ENCODE data around the gene CILP.

Gene CILP

DNA sequence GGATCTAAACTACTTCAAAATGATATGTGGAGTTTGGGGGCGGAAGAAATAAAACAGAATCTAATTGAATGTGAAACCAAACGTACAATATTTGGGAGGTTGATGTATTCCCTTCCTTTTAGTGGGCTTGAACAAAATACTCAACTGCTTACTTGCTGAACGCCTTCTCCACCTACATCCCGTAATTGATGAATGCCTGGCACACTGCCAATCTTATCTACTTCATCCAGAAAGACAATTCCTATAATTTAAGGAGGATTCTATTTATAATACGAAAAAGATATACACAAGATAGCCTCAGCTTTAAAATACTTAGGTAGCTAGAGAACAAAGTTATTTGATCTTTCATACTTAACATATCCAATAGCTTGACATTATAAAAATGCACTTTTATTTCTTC is 54.6 kb downstream of the CILP start:
- FAIRE-seq (no peak), DNase-seq (ENCODE audit: insufficient read length, low spot score) (no peak)

GRCh38 chr15:65154720-65155119 is 56.6 kb downstream of the CILP start:
- FAIRE-seq (no peak), DNase-seq (ENCODE audit: insufficient read length, low spot score) (no peak)

GRCh38 chr15:65147902-65148301 is 63.4 kb downstream of the CILP start:
- DNase-seq (ENCODE audit: insufficient read length, low spot score) (no peak), FAIRE-seq (no peak)

GRCh38 chr15:65146438-65146837 is 64.8 kb downstream of the CILP start:
- DNase-seq (ENCODE audit: insufficient read length, low spot score) (no peak), FAIRE-seq (no peak)
